Activated CD8-positive, alpha-beta memory T cell treated with anti-CD3 and anti-CD28 coated beads, Interleukin-2, amount 50 U/mL, for 24 hours (primary cell): ENCODE data around the gene MAPK10.
"Not testable (repeated sequence)": the region's sequence is repeated elsewhere in the genome, so short reads cannot be mapped to it uniquely, and the experiment has no call there.

Experiments
- DNase-seq: peaks from one replicate; pipeline ENCODE4 v3.0.0-alpha.2; 2020; ENCODE audit errors: extremely low read depth

MAPK10 gene

GRCh38 chr4:86338989-86339388 is 20.9 kb downstream of the MAPK10 start:
- no peak for DNase-seq

DNA sequence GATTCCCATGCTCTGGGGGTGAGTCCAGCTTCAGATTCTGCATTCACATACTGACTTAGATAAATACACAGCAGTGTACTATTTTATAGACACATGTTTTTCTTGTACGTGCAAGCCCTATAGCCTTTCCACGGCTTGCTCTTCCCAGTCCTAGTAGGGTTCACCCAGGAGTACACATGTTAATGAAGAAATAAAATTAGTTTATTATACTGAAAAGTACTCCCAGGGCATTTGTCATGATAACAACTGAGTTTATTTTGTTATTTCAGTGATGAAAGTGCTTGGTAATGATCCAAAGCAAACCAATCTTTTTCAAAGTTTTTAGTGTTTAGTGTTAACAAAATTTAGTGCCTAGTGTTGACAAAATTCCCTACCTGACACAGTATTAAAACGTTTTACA is 21.3 kb downstream of the MAPK10 start:
- DNase-seq, result no peak

DNA sequence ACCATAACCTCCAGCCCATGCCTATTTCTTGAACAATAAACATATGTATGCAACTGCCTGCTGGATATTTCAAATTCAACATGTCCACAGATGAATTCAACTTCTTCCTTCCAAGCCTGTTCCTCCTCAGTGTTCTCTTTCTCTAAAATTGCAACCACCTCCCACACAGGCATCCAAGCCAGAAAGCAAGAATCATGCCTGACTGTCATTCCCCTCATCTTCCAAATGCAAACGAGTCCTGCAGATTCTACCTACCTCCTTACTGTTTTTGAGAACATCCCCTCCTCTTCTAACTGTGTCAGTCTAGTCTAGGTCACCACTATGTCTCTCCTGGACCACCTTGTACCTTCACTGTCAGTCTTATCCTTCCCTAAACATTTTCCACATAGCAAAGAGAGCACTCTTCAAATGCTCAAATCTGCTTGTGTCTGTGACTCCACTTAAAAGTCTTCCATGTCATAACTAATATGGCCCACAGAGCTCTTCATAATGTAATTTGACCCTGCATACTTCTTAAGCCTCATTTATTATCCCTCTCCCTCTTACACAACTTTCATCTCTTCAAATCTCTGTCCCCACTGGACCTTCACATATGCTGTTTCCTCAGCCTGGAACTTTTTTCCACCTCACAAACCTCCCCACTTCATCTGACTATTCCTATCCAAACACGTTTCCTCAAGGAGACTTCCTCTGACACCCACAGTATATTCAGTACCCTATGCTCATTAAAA is 25.7 kb downstream of the MAPK10 start:
- DNase-seq, result no peak

DNA sequence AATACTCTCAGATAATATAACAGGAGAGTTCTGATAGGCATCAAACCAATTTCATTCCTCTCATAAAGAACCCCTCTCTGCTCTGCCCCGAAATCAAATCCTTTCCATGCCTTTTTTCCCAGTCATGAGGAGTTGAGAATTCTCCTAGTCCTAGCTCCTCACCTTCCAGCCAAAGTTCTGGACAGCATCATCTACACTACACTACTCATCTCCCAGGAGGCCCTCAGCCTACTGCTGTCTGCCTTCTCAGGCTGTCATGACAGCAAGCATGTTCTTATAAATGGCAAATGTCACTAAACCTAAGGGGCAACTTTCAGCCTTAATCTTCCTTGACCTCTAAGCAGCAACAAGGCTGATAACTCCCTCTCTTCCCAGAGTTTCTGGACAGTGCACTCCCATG is 26.6 kb downstream of the MAPK10 start:
- DNase-seq, result no peak

DNA sequence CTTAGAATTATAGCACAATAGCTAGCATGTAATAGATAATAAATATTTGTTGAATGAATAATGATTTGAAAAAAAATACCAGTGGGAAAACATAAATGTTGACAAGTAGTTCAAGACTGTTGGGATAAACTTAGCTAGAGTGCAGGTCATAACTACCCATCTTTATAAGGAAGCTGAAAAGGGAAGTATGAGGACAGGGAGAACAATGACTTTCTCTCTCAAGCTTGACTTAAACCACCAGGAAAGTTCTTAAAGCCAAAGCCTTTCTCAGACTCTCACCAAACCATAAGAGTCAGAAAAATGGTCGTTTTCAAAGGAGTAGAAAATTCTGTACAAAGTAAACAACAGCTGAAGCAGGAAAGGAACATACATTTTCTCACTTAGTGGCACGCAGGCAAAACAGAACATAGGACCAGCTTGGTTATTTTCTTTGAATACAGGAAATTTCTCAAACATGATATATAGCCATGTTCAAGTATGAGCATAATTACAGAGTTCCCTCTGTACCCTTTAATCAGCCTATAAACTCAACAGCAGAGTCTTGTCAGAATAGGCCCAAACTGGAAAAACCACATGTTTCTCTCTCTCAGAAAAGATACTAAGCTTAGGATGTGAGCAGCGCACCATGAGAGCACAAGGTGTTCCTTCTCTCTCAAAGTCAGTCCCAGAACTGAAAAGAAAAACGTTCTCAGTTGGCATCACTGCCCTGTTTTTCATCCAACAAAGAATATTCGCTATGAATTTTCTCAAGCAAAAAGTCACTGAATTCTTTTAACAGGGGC is 28.7 kb downstream of the MAPK10 start:
- no peak for DNase-seq

DNA sequence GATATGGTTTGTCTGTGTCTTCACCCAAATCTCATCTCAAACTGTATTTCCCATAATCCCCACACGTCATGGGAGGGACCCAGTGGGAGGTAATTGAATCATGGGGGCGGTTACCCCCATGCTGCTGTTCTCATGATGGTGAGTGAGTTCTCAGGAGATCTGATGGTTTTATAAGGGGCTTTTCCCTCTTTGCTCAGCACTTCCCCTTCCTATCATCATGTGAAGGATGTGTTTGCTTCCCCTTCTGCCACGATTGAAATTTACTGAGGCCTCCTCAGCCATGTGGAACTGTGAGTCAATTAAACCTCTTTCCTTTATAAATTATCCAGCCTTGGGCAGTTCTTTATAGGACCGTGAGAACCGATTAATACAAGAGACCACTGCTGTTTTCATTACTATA is 29.4 kb downstream of the MAPK10 start:
- not testable (repeated sequence) for DNase-seq

DNA sequence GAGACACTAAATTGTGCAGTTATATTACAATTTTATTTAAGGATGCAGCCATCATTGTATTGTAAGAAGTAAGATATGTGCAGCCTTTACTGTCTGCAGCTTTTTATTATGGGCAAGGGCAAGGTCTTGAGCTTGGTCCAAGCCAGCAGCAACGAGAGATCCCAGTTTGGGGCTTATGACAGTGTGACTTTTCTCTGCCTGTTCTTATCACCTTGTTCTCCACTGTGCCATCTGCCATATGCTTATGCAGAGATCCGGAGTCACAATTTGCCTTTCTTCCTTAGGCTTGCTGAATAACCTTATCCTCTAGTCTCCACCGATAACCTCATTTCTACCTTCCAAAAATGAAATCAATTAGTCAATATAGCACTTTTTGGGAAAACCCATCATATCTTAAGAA is 30.4 kb downstream of the MAPK10 start:
- no peak for DNase-seq

GRCh38 chr4:86326400-86326799 is 33.5 kb downstream of the MAPK10 start:
- DNase-seq, result no peak

DNA sequence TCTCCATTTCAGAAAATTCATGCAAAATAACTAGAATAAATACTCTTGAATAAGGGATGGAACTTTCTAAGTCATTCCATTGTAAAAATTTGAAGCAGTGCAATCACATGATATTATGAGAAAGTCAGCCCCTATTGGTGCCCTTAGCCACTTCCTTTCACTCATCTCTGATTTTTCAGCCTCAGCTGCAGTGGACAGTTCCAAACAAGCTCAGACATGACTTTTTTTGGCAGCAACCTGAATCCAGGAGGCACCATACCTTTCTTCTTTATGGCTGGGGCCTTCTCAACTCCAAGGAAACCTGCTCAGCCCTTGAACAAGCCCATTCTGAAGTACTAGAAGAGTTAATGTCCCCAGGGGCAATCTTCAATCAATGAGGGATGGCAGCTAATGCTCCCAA is 40.5 kb downstream of the MAPK10 start:
- DNase-seq, result no peak

DNA sequence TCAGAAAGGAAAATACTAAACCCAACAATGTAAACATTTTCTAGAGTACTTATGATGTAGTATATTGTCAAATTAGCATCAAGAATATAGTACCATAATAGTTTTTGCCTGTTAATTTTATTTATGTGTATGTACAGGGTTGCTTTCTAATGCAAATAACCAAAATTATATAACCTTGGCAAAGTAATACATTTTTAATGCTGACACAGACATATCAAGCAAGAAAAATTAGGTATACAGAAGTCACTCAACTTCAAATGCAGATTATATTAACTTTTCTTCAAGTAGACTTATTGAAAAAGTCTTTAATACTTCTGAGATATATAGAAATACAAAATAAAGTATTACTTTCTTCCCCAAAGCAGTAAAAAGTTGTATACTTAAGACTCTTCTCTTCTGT is 44.3 kb downstream of the MAPK10 start:
- no peak for DNase-seq

GRCh38 chr4:86313656-86314055 is 46.2 kb downstream of the MAPK10 start:
- DNase-seq, result no peak

DNA sequence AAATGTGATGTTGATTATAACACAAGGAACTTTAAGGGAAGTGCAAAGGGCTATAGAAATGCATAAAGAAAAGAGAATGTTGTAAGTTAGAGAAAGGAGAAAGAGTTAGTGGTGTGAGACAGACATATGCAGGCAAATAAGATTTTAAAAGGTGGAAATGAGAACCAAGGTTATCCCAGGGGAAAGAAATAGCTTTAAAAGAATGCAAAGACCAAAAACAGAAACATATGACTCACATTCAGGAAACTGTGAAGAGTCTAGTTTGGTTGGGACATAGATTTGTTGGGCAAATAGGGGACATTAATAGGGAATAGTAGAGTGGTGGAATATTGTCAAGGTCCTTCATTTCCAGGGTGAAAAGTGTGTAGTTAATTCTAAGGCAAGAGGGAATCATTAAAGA is 52.4 kb downstream of the MAPK10 start:
- DNase-seq, result no peak

- no peak for DNase-seq
These were observed 53.0 kb downstream of the MAPK10 start for GRCh38 chr4:86306816-86307215.

DNA sequence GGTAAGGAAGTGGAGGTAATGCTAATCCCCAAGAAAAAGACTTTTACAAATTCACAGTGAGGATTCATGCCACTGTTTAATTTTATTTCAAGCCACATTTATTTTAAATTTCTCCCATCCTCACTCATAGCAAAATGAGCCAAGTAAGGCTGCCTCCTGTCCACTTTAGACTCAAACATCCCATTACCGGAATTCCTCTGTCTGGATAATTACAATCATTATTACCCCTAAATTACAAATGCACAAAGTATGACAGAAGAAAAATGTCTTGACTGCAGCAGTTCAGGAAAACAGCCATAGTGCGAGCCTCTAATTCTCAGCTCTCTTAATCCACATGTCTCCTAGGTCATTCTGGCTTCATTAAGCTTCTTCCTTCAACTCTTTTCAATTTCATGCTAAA is 57.0 kb downstream of the MAPK10 start:
- DNase-seq, result no peak

- DNase-seq, result no peak
These were observed 57.6 kb downstream of the MAPK10 start for GRCh38 chr4:86302251-86302650.

DNA sequence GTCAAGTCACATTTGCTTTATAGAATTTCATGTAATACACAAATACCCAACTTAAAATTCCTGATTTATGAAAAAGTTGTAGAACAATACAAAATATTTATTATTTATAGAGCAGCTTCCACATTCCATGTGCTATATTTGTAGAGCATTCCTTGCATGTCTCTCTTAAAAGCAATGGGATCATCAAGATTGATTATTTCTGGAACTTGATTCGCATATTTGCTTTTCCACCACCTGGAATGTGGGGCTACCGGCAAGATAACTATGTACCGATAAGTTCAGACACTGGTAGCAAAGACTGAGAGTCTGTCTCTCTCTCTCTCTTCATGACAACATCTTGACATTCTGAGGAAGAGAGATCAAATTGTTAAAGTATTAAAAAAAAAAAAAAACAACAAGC is 59.3 kb downstream of the MAPK10 start:
- no peak for DNase-seq

GRCh38 chr4:86296865-86297264 is 63.0 kb downstream of the MAPK10 start:
- DNase-seq, result no peak

GRCh38 chr4:86294883-86295282 is 65.0 kb downstream of the MAPK10 start:
- DNase-seq, result no peak

DNA sequence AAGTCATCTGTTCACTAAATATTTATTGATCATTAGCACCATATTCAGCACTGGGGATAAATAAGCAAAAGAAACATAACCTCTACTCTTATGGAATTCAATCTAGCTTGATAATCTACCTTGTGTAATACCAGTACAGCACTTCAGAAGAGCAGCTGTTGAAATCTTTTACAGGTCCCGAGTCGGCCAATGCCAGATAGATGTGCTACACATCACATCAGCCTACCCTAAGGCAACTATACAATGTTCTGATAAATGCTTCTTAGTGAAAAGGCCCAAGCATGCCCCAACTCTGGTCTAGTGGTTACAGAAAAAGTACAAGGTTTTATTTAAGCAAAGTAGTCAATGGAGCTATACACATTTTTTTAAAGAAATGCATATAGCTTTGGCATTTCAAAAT is 68.7 kb downstream of the MAPK10 start:
- no peak for DNase-seq

DNA sequence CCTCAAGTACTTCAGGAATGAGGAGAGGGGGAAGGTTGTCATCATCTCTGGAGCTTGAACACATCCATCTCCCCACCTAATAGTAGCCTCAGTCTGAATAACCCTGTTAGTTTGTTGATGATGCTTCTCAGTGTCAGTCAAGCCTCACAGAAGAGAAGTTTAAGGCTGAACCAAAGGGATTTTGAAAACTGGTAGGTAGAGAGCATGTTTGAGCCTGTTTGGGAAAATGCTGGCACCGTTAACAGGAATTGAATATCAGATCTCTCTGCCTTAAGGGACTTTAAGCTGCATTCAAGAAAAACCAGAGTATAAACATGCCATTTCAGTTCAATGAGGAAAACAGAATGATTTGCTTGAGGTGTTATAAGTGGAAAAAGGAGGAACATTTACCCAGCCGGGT is 73.1 kb downstream of the MAPK10 start:
- DNase-seq, result no peak

- no peak for DNase-seq
These were observed 76.5 kb downstream of the MAPK10 start for GRCh38 chr4:86283371-86283770.

DNA sequence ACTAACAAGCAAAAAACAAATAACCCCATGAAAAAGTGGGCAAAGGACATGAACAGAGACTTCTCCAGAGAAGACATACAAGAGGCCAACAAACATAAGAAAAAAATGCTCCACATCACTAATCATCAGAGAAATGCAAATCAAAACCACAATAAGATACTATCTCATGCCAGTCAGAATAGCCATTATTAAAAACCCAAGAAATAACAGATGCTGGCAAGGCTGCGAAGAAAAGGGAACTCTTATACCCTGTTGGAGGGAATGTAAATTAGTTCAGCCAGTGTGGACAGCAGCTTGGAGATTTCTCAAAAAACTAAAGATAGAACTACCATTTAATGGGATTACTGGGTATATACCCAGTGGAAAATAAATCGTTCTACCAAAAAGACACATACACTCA is 79.6 kb downstream of the MAPK10 start:
- DNase-seq, result no peak

DNA sequence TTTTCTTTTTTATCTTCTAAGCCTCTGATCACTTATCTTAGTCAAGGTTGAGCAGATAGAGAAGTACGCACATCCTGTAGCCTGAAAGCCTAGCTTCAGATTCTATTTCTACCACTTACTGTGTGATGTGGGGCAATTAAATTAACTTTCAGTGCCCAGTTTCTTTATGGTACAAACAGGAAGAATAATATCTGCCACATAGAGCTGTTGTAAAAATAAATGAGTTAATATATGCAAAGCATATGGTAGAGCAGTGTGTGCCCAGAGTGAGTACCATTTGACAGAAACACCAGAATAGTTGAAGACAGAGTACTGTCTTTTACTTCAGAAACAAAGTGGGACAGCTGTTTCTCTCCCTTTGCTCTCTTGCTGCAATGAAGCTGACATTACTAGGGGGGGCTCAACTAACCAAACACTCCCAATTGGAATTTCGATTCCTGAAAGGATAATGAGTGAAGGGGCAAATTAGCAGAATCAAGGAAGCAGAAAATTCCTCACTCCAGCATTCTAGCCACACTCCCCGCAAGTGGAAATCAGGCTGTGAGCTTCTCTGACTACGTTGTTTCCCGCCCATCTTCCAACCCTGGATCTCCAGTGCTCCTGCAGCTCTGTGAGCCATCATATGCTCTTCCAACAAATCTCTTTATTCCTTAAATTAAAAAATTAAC is 80.4 kb downstream of the MAPK10 start:
- no peak for DNase-seq
